HG03135 (cell line): ENCODE measurements around the gene TSPAN18.

Source experiments
- ATAC-seq: cut with Tn5 transposase; IDR thresholded peaks from one replicate; pipeline ENCODE4 v1.9.1; 2021; ENCODE audit warnings: mild to moderate bottlenecking, moderate library complexity; ENCODE audit not compliant: unreplicated experiment

Gene TSPAN18

GRCh38 chr11:44776551-44777208 is 49.9 kb downstream of the TSPAN18 start:
- no peak for ATAC-seq

GRCh38 chr11:44777209-44778194 is 50.7 kb downstream of the TSPAN18 start:
- no peak for ATAC-seq

- ATAC-seq = no peak
These were observed 51.7 kb downstream of the TSPAN18 start for GRCh38 chr11:44778195-44779100.

GRCh38 chr11:44779736-44780520 is 53.2 kb downstream of the TSPAN18 start:
- ATAC-seq = no peak

DNA sequence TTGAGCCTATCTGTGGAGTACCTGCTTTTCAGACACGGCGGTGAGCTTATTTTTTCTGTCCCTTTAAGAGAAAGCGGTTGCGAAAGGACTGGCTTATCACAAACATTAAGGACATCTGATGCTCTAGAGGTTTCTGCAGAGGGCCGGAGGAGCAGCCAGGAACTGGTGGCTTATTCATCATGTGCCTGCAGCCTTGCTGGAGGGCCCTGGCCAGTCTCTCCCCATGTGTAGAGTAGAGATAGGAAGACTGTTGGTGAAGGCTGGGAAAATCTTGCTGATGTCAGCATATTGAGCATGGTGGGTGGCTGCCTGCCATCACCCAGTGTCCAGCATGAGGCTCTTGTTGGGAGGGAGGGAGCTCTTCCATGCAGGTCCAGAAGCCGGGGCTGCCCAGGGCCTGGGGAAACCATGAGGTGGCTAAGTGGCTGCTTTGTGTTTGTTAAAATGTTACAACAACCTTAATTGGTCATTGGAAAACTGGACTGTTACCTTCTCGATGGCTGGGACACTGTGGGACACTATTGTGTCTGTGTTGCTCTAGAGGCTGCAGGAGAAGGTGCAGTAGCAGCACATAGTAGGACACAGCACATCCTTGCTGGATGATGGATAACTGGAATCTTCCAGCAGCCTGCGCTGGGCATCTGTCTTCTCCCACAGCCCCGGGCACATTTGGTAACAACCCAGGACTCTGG is 54.3 kb downstream of the TSPAN18 start:
- ATAC-seq = no peak

- ATAC-seq = no peak
These were observed 54.9 kb downstream of the TSPAN18 start for GRCh38 chr11:44781655-44782054.

GRCh38 chr11:44782478-44782877 is 55.7 kb downstream of the TSPAN18 start:
- ATAC-seq = no peak

DNA sequence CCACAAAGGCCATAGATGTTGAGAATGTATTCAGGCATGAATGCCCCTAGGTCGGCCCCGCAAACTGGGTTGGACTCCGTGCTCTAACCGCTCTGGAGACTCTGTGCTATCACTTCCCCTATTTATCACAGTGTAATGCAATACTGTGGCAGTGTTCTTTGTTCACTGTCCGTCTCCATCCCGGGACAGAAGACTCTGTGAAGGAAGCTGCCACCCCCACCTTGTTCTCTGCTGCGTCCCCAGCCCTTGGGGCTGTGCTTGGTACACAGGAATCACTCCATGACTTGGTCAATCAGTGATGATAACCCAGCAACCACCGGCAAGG is 57.6 kb downstream of the TSPAN18 start:
- no peak for ATAC-seq

- ATAC-seq = no peak
These were observed 58.1 kb downstream of the TSPAN18 start for GRCh38 chr11:44784851-44785250.

DNA sequence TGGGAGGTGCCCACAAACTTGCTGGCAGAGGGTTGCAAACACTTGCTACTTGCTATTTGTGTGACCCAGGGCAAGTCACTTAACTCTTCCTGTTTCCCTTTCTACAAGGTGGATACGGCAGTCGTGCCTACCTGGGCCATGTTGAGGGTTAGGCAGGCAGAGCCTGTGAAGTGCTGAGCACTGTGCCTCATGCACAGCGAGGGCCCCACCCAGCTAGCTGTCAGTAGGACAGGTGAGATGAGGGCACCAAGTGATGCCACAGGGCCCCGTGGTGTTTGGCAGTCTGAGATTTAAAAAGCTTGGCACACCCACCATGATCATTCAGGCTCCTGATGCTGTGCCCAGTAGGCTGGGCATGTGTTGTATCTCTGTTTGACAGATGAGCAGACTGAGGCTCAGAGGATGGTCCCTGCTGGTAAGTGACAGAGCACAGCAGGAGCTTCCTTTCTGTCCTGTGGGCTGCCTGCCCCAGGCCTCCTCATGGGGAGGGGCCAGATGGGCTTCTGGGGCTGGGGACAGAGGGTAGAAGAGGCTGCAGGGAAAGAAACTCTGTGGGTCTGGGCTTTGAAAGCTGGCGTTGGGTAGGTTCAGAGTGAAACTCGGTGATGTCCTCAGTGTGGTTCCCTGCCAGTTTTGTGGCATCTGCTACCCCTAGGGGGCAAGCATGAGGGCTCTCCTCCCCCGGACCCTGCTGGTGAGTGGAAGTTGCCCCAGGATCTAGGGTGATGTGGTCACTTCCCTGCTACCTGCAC is 59.3 kb downstream of the TSPAN18 start:
- no peak for ATAC-seq

DNA sequence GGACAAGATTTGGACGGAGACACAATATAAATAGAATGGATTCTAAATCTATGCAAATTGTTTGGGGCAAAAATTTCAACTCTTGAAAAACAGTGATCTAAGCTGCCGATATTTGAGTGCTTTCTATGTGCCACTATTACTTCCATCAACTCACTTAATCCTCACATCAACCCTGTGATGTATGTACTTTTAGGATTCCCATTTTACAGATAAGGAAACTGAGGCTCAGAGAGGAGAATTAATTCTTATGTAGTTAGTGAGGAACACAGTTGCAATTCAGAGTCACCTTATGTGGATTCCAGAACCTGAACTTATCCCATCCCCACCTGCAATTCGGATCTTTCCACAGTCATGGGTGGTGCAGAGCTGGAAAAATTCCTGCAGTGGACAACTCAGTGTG is 60.3 kb downstream of the TSPAN18 start:
- ATAC-seq = no peak

DNA sequence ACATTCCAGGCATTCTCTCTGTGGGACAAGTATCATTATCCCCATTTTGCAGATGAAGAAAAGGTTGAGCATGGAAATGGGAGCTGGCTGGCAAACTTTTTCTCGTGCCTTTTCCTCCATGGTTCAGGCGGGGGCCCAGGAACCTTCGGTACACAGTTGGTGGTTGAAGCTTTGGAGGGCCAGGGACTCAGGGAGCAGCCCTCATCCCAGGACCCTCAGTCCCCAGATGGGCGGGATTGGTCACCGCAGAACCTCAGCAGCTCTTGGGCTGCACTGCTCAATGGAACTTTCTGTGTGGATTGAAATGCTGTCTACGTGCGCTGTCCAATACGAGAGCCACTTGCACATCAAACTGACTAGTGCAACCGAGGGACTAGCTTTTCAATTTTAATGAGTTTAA is 61.2 kb downstream of the TSPAN18 start:
- ATAC-seq = no peak

- ATAC-seq = no peak
These were observed 61.9 kb downstream of the TSPAN18 start for GRCh38 chr11:44788536-44789261.

DNA sequence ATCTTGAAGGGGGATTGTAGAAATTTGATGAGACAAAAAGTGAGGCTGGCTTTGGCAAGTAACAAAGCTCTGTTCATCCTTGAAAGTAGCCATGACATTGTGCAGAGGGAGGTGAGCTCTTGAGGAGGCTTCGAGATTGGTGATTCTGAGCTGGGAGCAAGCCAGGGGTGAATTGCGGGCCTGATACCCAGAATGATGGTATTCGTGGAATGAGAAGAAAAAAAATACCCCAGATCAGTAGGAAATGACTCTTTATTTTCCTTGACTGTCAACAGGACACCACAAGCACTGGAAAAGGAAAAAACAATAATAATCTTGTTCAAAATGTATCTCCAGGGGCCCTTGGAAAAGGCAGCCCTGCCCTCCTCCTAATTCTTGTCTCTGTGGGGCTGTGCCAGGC is 62.7 kb downstream of the TSPAN18 start:
- ATAC-seq = no peak

- no peak for ATAC-seq
These were observed 63.4 kb downstream of the TSPAN18 start for GRCh38 chr11:44790211-44790610.

DNA sequence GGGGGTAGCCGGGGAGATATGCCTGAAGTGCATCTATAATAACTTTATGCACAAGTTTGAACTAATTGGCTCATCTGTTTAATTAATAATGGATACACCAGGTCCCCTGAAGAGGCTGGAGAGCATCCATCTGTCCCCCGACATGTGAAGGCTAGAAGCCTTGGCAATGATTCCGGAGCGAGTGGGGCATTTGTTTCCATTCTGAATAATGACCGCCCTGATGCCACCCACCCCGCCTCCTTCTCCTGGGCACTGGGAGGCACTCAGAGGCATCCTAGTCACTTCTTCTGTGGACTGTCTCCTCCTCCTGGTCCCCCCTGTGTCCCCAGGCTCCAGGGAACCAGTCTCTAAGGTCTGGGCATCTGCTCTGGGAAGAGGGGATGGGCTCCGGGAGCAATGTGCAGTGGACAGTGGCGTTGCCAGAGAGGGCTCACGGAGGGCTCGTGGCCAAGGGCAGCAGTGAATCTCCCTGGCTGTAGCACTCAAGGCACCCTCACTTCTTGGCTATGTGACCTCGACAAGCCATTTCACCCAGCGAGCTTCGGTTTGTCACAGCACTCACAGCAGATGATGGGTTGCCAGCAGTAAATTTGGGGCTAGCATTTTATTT is 64.7 kb downstream of the TSPAN18 start:
- ATAC-seq = no peak

GRCh38 chr11:44792171-44792570 is 65.4 kb downstream of the TSPAN18 start:
- no peak for ATAC-seq
